ENCODE data around the gene TULP4.

TULP4 gene

DNA sequence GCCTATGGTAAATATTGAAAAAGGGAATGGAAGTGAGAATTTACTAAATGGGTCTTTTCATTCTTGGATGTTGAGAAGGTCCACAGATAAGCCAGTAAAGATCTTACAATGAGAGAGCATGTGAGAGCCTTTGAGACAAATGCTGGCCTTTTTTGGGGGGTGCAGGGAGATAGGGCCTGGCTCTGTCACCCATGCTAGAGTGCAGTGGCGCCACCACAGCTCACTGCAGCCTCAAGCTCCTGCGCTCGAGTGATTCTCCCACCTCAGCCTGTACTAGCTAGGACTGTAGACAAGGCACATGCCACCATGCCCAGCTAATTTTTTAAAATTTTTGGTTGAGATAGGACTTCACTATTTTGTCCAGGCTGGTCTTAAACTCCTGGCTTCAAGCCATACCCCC is 184.4 kb downstream of the TULP4 start:
- Histone ChIP-seq H3K4me1 (ENCODE audit: control insufficient read depth, insufficient read depth, low read length) (no peaks in the 10 kb centered on the region), H3K36me3 (ENCODE audit: control insufficient read depth, insufficient read depth, low read length) (peaks cover 2% of the 10 kb centered on the region; the same call in 1 of the 2 replicates), H3K9me3 (ENCODE audit: control insufficient read depth, insufficient read depth, low read length) (no peaks in the 10 kb centered on the region), H3K27me3 (ENCODE audit: control insufficient read depth, insufficient read depth, low read length) (no peaks in the 10 kb centered on the region), H3K27ac (ENCODE audit: low read length) (no peak overlapping the region), H3K4me3 (ENCODE audit: low read length) (no peak overlapping the region)
- no CpG with 5 or more reads among the region's 3 CpGs for WGBS (ENCODE audit: insufficient coverage, insufficient read length)
- no peak for DNase-seq (ENCODE audit: low read depth, low spot score)

DNA sequence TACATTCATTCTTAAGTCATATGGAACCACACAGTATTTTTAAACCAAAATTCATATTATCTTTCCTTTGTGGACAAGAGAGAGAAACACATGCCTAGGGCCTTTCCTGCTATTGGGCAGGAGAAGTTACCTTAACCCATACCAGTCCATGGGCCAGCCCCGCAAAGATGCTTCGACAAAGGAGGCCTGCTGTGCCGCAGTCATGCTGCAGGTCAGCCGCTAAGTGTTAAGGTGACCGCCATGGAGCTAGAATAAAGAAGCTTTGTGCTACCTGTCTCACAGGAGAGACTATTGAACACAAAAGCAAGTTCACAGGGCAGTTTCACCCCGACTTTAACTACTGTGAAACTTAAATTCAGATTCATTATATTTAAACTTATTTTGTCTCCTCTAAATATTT is 185.4 kb downstream of the TULP4 start:
- Histone ChIP-seq H3K27ac (ENCODE audit: low read length) (no peak overlapping the region), H3K4me3 (ENCODE audit: low read length) (no peak overlapping the region), H3K27me3 (ENCODE audit: control insufficient read depth, insufficient read depth, low read length) (no peaks in the 10 kb centered on the region), H3K9me3 (ENCODE audit: control insufficient read depth, insufficient read depth, low read length) (no peaks in the 10 kb centered on the region), H3K4me1 (ENCODE audit: control insufficient read depth, insufficient read depth, low read length) (no peaks in the 10 kb centered on the region), H3K36me3 (ENCODE audit: control insufficient read depth, insufficient read depth, low read length) (peaks cover 7% of the 10 kb centered on the region; the same call in 1 of the 2 replicates)
- no peak for DNase-seq (ENCODE audit: low read depth, low spot score)
- WGBS (ENCODE audit: insufficient coverage, insufficient read length): no CpG with 5 or more reads among the region's 6 CpGs

GRCh38 chr6:158498362-158498761 is 186.1 kb downstream of the TULP4 start:
- Histone ChIP-seq H3K4me3 (ENCODE audit: low read length) (no peak overlapping the region), H3K36me3 (ENCODE audit: control insufficient read depth, insufficient read depth, low read length) (peaks cover 7% of the 10 kb centered on the region; the same call in 1 of the 2 replicates), H3K27ac (ENCODE audit: low read length) (no peak overlapping the region), H3K9me3 (ENCODE audit: control insufficient read depth, insufficient read depth, low read length) (no peaks in the 10 kb centered on the region), H3K4me1 (ENCODE audit: control insufficient read depth, insufficient read depth, low read length) (no peaks in the 10 kb centered on the region), H3K27me3 (ENCODE audit: control insufficient read depth, insufficient read depth, low read length) (no peaks in the 10 kb centered on the region)
- no CpG with 5 or more reads among the region's 6 CpGs for WGBS (ENCODE audit: insufficient coverage, insufficient read length)
- DNase-seq (ENCODE audit: low read depth, low spot score): no peak

- H3K9me3 ChIP-seq (ENCODE audit: control insufficient read depth, insufficient read depth, low read length): no peaks in the 10 kb centered on the region
- H3K36me3 ChIP-seq (ENCODE audit: control insufficient read depth, insufficient read depth, low read length): peaks cover 7% of the 10 kb centered on the region; the same call in 1 of the 2 replicates
- DNase-seq (ENCODE audit: low read depth, low spot score): no peak
- no peaks in the 10 kb centered on the region for H3K27me3 ChIP-seq (ENCODE audit: control insufficient read depth, insufficient read depth, low read length)
- no peak overlapping the region for H3K27ac ChIP-seq (ENCODE audit: low read length)
- no CpG with 5 or more reads among the region's 1 CpG for WGBS (ENCODE audit: insufficient coverage, insufficient read length)
- H3K4me1 ChIP-seq (ENCODE audit: control insufficient read depth, insufficient read depth, low read length): no peaks in the 10 kb centered on the region
- no peak overlapping the region for H3K4me3 ChIP-seq (ENCODE audit: low read length)
Observed at GRCh38 chr6:158499601-158500000, 187.3 kb downstream of the TULP4 start.

DNA sequence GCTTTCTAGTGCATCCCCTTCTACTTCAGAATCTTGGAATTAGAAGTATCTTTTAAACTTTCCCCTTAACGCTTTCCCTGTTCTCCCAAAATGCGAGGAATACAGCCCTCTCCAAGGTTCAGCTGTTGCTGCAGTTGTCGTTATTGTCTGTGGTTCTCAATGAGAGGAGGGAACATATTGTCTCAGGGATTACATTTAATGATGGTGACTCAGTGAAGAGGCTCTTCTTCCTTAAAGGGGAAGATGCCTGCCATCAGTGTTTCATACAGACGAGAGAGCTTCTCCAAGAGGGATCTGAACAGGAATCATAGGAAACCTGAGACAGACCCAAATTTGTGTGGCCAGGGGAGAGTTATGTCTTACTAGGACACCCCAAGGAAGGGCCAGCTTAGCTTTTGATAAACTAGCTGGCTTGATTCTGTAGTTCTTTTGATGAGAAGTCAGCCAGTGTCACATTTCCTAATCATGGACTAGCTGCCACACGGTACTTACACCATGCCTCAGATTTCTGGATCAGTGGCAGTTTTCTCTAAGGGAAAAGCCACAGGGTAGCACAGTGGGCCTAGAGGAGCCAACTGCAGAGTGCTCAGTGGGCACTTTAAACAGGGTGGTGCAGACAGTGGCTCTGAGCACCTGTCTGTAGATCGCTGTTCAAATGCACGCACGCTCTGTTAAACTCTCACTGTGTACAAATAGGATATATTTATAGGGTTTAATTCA is 187.9 kb downstream of the TULP4 start:
- DNase-seq (ENCODE audit: low read depth, low spot score): no peak
- Histone ChIP-seq H3K36me3 (ENCODE audit: control insufficient read depth, insufficient read depth, low read length) (peaks cover 7% of the 10 kb centered on the region; the same call in 1 of the 2 replicates), H3K27ac (ENCODE audit: low read length) (no peak overlapping the region), H3K4me1 (ENCODE audit: control insufficient read depth, insufficient read depth, low read length) (no peaks in the 10 kb centered on the region), H3K4me3 (ENCODE audit: low read length) (no peak overlapping the region), H3K9me3 (ENCODE audit: control insufficient read depth, insufficient read depth, low read length) (no peaks in the 10 kb centered on the region), H3K27me3 (ENCODE audit: control insufficient read depth, insufficient read depth, low read length) (no peaks in the 10 kb centered on the region)
- no CpG with 5 or more reads among the region's 8 CpGs for WGBS (ENCODE audit: insufficient coverage, insufficient read length)

- peaks cover 7% of the 10 kb centered on the region; the same call in 1 of the 2 replicates for H3K36me3 ChIP-seq (ENCODE audit: control insufficient read depth, insufficient read depth, low read length)
- H3K4me3 ChIP-seq (ENCODE audit: low read length): no peak overlapping the region
- DNase-seq (ENCODE audit: low read depth, low spot score): no peak
- H3K9me3 ChIP-seq (ENCODE audit: control insufficient read depth, insufficient read depth, low read length): no peaks in the 10 kb centered on the region
- no peak overlapping the region for H3K27ac ChIP-seq (ENCODE audit: low read length)
- no peaks in the 10 kb centered on the region for H3K27me3 ChIP-seq (ENCODE audit: control insufficient read depth, insufficient read depth, low read length)
- no peaks in the 10 kb centered on the region for H3K4me1 ChIP-seq (ENCODE audit: control insufficient read depth, insufficient read depth, low read length)
- WGBS (ENCODE audit: insufficient coverage, insufficient read length): no CpG with 5 or more reads among the region's 26 CpGs
Observed at GRCh38 chr6:158501360-158502262, 189.3 kb downstream of the TULP4 start.

DNA sequence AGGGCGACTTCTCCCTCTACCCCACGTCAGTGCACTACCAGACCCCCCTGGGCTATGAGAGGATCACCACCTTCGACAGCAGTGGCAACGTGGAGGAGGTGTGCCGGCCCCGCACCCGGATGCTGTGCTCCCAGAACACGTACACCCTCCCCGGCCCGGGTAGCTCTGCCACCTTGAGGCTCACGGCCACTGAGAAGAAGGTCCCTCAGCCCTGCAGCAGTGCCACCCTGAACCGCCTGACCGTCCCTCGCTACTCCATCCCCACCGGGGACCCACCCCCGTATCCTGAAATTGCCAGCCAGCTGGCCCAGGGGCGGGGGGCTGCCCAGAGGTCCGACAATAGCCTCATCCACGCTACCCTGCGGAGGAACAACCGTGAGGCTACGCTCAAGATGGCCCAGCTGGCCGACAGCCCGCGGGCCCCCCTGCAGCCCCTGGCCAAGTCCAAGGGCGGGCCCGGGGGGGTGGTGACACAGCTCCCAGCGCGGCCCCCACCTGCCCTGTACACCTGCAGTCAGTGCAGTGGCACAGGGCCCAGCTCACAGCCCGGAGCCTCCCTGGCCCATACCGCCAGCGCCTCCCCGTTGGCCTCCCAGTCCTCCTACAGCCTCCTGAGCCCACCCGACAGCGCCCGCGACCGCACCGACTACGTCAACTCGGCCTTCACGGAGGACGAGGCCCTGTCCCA is 190.1 kb downstream of the TULP4 start:
- DNase-seq (ENCODE audit: low read depth, low spot score): no peak
- Histone ChIP-seq H3K9me3 (ENCODE audit: control insufficient read depth, insufficient read depth, low read length) (no peaks in the 10 kb centered on the region), H3K4me1 (ENCODE audit: control insufficient read depth, insufficient read depth, low read length) (no peaks in the 10 kb centered on the region), H3K4me3 (ENCODE audit: low read length) (no peak overlapping the region), H3K36me3 (ENCODE audit: control insufficient read depth, insufficient read depth, low read length) (peaks cover 7% of the 10 kb centered on the region; the same call in 1 of the 2 replicates), H3K27ac (ENCODE audit: low read length) (no peak overlapping the region), H3K27me3 (ENCODE audit: control insufficient read depth, insufficient read depth, low read length) (no peaks in the 10 kb centered on the region)
- WGBS (ENCODE audit: insufficient coverage, insufficient read length): no CpG with 5 or more reads among the region's 43 CpGs

DNA sequence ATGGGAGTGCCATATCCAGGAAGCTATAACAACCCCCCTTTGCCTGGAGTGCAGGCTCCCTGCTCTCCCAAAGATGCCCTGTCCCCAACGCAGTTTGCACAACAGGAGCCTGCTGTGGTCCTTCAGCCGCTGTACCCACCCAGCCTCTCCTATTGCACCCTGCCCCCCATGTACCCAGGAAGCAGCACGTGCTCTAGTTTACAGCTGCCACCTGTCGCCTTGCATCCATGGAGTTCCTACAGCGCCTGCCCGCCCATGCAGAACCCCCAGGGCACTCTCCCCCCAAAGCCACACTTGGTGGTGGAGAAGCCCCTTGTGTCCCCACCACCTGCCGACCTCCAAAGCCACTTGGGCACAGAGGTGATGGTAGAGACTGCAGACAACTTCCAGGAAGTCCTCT is 191.0 kb downstream of the TULP4 start:
- Histone ChIP-seq H3K27me3 (ENCODE audit: control insufficient read depth, insufficient read depth, low read length) (no peaks in the 10 kb centered on the region), H3K36me3 (ENCODE audit: control insufficient read depth, insufficient read depth, low read length) (peaks cover 7% of the 10 kb centered on the region; the same call in 1 of the 2 replicates), H3K4me1 (ENCODE audit: control insufficient read depth, insufficient read depth, low read length) (no peaks in the 10 kb centered on the region), H3K27ac (ENCODE audit: low read length) (no peak overlapping the region), H3K4me3 (ENCODE audit: low read length) (no peak overlapping the region), H3K9me3 (ENCODE audit: control insufficient read depth, insufficient read depth, low read length) (no peaks in the 10 kb centered on the region)
- no peak for DNase-seq (ENCODE audit: low read depth, low spot score)
- WGBS (ENCODE audit: insufficient coverage, insufficient read length): no CpG with 5 or more reads among the region's 7 CpGs

- H3K27ac ChIP-seq (ENCODE audit: low read length): no peak overlapping the region
- H3K4me3 ChIP-seq (ENCODE audit: low read length): no peak overlapping the region
- no peaks in the 10 kb centered on the region for H3K27me3 ChIP-seq (ENCODE audit: control insufficient read depth, insufficient read depth, low read length)
- no peaks in the 10 kb centered on the region for H3K4me1 ChIP-seq (ENCODE audit: control insufficient read depth, insufficient read depth, low read length)
- WGBS (ENCODE audit: insufficient coverage, insufficient read length): no CpG with 5 or more reads among the region's 25 CpGs
- H3K9me3 ChIP-seq (ENCODE audit: control insufficient read depth, insufficient read depth, low read length): no peaks in the 10 kb centered on the region
- DNase-seq (ENCODE audit: low read depth, low spot score): no peak
- H3K36me3 ChIP-seq (ENCODE audit: control insufficient read depth, insufficient read depth, low read length): peaks cover 7% of the 10 kb centered on the region; the same call in 1 of the 2 replicates
Observed at GRCh38 chr6:158503846-158504245, 191.6 kb downstream of the TULP4 start.

DNA sequence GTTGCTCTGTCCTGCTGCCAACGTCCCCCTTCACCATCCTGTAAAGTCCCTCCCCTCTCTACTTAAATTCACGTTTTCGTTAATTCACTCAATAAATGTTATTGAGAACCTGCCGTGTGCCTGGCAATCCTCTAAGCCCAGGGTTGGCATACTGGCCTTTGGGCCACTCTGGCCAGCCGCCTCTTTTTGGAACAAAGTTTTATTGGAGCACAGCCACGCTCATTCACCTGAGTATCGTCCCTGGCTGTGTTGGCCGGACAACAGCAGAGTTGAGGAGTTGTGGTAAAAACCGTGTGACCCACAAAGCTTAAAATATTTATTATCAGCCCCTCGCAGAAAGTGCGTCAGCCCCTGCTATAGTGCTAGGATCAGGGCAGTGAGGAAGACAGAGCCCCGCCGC is 192.9 kb downstream of the TULP4 start:
- Histone ChIP-seq H3K27me3 (ENCODE audit: control insufficient read depth, insufficient read depth, low read length) (no peaks in the 10 kb centered on the region), H3K9me3 (ENCODE audit: control insufficient read depth, insufficient read depth, low read length) (no peaks in the 10 kb centered on the region), H3K4me1 (ENCODE audit: control insufficient read depth, insufficient read depth, low read length) (no peaks in the 10 kb centered on the region), H3K4me3 (ENCODE audit: low read length) (no peak overlapping the region), H3K36me3 (ENCODE audit: control insufficient read depth, insufficient read depth, low read length) (peaks cover 7% of the 10 kb centered on the region; the same call in 1 of the 2 replicates), H3K27ac (ENCODE audit: low read length) (no peak overlapping the region)
- DNase-seq (ENCODE audit: low read depth, low spot score): no peak
- WGBS (ENCODE audit: insufficient coverage, insufficient read length): 100% methylated on average over 2 of the region's 13 CpGs

Measured in iPS DF 6.9 (cell line).